ENCODE measurements around the gene USP37. TPM values are rescaled to one million over a fixed set of nuclear protein-coding genes. Genes with fewer than 3 reads are reported as not detected.

Gene USP37
- total and polyA plus RNA-seq, 8 donors = 2.1 to 8.6 (median 5.0) TPM

DNA sequence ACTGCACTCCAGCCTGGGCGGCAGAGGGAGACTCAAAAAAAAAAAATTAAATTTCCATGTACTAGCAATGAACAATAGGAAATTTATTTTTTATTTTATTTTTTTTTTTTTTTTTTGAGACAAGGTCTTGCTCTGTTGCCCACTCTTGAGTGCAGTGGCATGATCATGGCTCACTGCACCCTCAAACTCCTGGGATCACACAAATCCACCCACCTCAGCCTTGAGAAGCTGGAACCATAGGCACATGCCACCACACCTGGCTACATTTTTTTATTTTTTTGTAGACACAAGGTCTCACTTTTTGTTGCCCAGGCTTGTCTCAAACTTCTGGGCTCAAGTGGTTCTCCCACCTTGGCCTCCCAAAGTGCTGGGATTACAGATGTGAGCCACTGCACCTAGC, 17.4 kb upstream of the USP37 start:
- ATAC-seq (no peak), DNase-seq (no peak), FAIRE-seq (no peak)
- H3K4me3 ChIP-seq = no peak overlapping the region
- intact Hi-C loops (cut with DNase I) = no loop called here
- TF ChIP-seq, protein P1, sequence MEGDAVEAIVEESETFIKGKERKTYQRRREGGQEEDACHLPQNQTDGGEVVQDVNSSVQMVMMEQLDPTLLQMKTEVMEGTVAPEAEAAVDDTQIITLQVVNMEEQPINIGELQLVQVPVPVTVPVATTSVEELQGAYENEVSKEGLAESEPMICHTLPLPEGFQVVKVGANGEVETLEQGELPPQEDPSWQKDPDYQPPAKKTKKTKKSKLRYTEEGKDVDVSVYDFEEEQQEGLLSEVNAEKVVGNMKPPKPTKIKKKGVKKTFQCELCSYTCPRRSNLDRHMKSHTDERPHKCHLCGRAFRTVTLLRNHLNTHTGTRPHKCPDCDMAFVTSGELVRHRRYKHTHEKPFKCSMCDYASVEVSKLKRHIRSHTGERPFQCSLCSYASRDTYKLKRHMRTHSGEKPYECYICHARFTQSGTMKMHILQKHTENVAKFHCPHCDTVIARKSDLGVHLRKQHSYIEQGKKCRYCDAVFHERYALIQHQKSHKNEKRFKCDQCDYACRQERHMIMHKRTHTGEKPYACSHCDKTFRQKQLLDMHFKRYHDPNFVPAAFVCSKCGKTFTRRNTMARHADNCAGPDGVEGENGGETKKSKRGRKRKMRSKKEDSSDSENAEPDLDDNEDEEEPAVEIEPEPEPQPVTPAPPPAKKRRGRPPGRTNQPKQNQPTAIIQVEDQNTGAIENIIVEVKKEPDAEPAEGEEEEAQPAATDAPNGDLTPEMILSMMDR (IDR thresholded peaks at IDR 0.05) = no peak
- no peaks in the 10 kb centered on the region for H3K4me1 ChIP-seq
- H3K9me3 ChIP-seq = no peaks in the 10 kb centered on the region
- 92 to 96% methylated on average over 1 of the region's 1 CpG for WGBS, 2 donors
- H3K27me3 ChIP-seq = no peaks in the 10 kb centered on the region
- peaks cover 6 to 48% (median 9%) of the 10 kb centered on the region in 3 donors for H3K36me3 ChIP-seq
- no peak overlapping the region for H3K27ac ChIP-seq

DNA sequence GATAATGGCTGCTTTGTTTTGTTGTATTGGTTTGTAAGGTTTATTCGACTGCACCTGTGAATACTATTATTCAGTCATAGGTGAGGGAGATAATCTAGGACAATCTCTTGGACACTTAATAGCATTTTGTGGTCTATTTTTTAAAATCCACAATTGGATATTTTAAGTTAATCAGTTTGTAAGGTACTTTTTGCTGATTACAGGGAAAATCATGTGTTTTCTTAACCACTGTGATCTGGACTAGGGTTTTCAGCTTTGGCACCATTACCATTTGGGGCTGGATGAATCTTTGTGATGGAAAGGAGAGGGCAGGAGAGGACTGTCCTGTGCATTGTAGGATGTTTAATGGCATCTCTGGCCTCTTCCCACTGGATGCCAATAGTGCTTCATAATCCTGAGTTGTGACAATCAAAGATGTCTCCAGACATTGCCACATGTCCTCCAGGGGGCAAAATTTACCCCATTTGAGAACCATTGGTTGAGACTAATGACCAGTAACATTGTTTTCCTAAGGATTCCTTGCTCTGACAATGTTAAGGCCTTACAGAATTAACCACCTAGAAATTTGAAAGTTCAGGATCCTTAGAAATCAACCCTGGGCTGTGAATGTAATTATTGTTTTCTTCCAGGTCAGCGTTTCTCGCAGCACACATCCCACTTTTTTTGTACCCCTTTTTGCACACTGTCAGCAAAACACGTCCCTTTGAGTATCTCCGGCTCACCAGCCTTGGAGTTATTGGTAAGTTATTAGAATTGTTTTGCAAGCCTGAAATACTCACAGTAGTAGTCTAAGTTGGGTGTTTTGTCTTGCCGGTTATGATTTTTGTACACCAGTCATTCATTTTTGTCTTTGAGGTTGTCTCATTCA, 16.1 kb upstream of the USP37 start:
- H3K4me1 ChIP-seq = no peaks in the 10 kb centered on the region
- ATAC-seq (no peak), DNase-seq (no peak), FAIRE-seq (no peak)
- no peak overlapping the region for H3K4me3 ChIP-seq
- H3K27ac ChIP-seq = no peak overlapping the region
- H3K36me3 ChIP-seq = peaks cover 5 to 36% (median 6%) of the 10 kb centered on the region in 3 donors
- TF ChIP-seq, protein P1 (IDR thresholded peaks at IDR 0.05) = no peak
- intact Hi-C loops (cut with DNase I) = no loop called here
- no peaks in the 10 kb centered on the region for H3K27me3 ChIP-seq
- WGBS, 2 donors = 94 to 95% methylated on average over 6 of the region's 6 CpGs
- H3K9me3 ChIP-seq = no peaks in the 10 kb centered on the region

DNA sequence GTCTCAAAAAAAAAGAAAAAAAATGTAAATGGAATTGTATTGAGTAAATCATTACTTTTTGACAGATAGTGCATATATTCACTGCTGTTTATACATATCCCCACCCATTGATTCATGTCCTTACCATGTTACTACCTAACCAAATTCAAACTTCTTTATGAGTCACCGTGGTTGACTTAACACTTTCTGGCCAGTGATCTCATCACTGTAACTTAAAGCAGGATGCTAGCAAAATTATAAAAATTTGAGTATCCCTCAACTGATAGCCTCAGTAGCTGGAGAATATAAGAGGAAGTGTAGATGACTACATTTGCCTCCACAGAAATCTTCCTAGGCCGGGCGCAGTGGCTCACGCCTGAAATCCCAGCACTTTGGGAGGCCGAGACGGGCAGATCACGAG, 13.9 kb upstream of the USP37 start:
- ATAC-seq (no peak), DNase-seq (no peak), FAIRE-seq (no peak)
- peaks cover 0 to 20% (median 6%) of the 10 kb centered on the region in 3 donors for H3K36me3 ChIP-seq
- no peaks in the 10 kb centered on the region for H3K4me1 ChIP-seq
- intact Hi-C loops (cut with DNase I) = no loop called here
- no peak overlapping the region for H3K27ac ChIP-seq
- 89 to 98% methylated on average over 7 of the region's 7 CpGs for WGBS, 2 donors
- H3K27me3 ChIP-seq = no peaks in the 10 kb centered on the region
- TF ChIP-seq, protein P1 (IDR thresholded peaks at IDR 0.05) = no peak
- no peak overlapping the region for H3K4me3 ChIP-seq
- no peaks in the 10 kb centered on the region for H3K9me3 ChIP-seq

DNA sequence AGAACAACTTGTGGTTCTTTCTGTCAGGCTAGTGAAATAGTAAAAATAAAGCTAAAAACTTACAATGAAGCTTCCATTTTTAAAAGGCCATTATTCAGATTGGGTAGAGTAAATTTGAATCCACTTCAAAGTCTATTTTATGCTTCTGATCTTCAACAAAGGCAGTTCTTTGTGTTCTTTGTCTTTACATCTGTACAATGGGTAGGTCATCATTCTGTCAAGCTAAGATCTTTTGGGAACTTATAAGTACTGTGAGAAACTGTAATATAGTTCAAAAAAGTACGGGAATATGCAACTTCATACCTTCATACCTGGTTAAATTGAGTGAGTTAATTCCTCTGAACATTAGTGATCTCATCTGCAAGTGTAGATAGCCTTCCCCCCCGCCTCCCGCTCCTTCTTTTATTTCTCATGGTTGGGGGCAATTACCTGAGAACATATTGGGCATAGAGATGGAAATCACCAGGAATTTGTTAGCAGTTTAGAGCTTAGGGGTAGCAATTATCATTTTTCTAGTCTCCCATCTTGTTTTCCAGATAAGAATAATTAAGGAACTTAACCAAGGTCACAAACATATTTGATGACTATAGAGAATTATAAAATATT, 10.2 kb upstream of the USP37 start:
- TF ChIP-seq, protein P1 (IDR thresholded peaks at IDR 0.05) = no peak
- Histone ChIP-seq H3K4me1 (peaks cover 0 to 4% (median 0%) of the 10 kb centered on the region in 3 donors), H3K27ac (no peak overlapping the region), H3K9me3 (no peaks in the 10 kb centered on the region), H3K27me3 (no peaks in the 10 kb centered on the region), H3K4me3 (no peak overlapping the region), H3K36me3 (peaks cover 0 to 6% (median 2%) of the 10 kb centered on the region in 3 donors)
- WGBS, 2 donors = 92 to 96% methylated on average over 3 of the region's 3 CpGs
- DNase-seq (no peak), FAIRE-seq (no peak), ATAC-seq (no peak)
- intact Hi-C loops (cut with DNase I) = no loop called here

Measured in pancreas (tissue), 10 donors.